Neural cell (in vitro differentiated cells): ENCODE data around the gene ASAP3. TPM values are rescaled to one million over a fixed set of nuclear protein-coding genes. Genes with fewer than 3 reads are reported as not detected.
"Not testable (repeated sequence)": the region's sequence is repeated elsewhere in the genome, so short reads cannot be mapped to it uniquely, and the experiment has no call there.

Experiments
- H2AFZ ChIP-seq: fragments of 200-600, 300-800 bp; sonication (generic), shearing (Covaris generic); 2 replicates; pipeline ENCODE4 v1.6.0; 2014; ENCODE audit warnings: low read depth, mild to moderate bottlenecking, antibody characterized with exemption, low read length, moderate library complexity
- H3F3A ChIP-seq: fragments of 200-600 bp; shearing (Covaris generic); 2 replicates; pipeline ENCODE4 v1.6.1; 2016; ENCODE audit warnings: mild to moderate bottlenecking, moderate library complexity, mixed read lengths, antibody characterized with exemption, low read length; ENCODE audit not compliant: insufficient read depth, poor library complexity, severe bottlenecking
- H3K27ac ChIP-seq: fragments of 200-600, 300-800 bp; sonication (generic), shearing (Covaris generic); 2 replicates; pipeline ENCODE4 v1.5.1; 2014; ENCODE audit warnings: mild to moderate bottlenecking, low read length, moderate library complexity
- H3K27me3 ChIP-seq: fragments of 300-800, 200-600 bp; sonication (generic), shearing (Covaris generic); 2 replicates; pipeline ENCODE4 v1.6.0; 2014; ENCODE audit warnings: mild to moderate bottlenecking, low read depth, low read length, moderate library complexity; ENCODE audit not compliant: insufficient read depth
- H3K36me3 ChIP-seq: fragments of 300-800, 200-600 bp; sonication (generic), shearing (Covaris generic); 2 replicates; pipeline ENCODE4 v1.5.1; 2014; ENCODE audit warnings: mild to moderate bottlenecking, antibody characterized with exemption, low read length, moderate library complexity; ENCODE audit not compliant: insufficient read depth
- H3K4me2 ChIP-seq: fragments of 300-800, 200-600 bp; sonication (generic), shearing (Covaris generic); 2 replicates; pipeline ENCODE4 v1.6.0; 2014; ENCODE audit warnings: mild to moderate bottlenecking, low read length
- H3K4me3 ChIP-seq: fragments of 300-800, 200-600 bp; sonication (generic), shearing (Covaris generic); 2 replicates; pipeline ENCODE4 v1.5.1; 2014; ENCODE audit warnings: mild to moderate bottlenecking, low read length, moderate library complexity
- H3K79me2 ChIP-seq: fragments of 200-600 bp; shearing (Covaris generic); replicated peaks from 2 replicates; pipeline ENCODE4 v1.6.0; 2014; ENCODE audit warnings: mild to moderate bottlenecking, low read length, moderate library complexity; ENCODE audit not compliant: insufficient read depth
- H3K9ac ChIP-seq: fragments of 300-800, 200-600 bp; sonication (generic), shearing (Covaris generic); 2 replicates; pipeline ENCODE4 v1.6.1; 2016; ENCODE audit warnings: mild to moderate bottlenecking, low read length, mixed read lengths
- H3K9me2 ChIP-seq: fragments of 200-600 bp; shearing (Covaris generic); 2 replicates; pipeline ENCODE4 v1.6.1; 2016; ENCODE audit warnings: mild to moderate bottlenecking, low read length, mixed read lengths; ENCODE audit not compliant: insufficient read depth
- H3K9me3 ChIP-seq: fragments of 200-600, 300-800 bp; sonication (generic), shearing (Covaris generic); 2 replicates; pipeline ENCODE4 v1.6.1; 2016; ENCODE audit warnings: mild to moderate bottlenecking, mixed run types, low read length, moderate library complexity, mixed read lengths
- H4K20me1 ChIP-seq: fragments of 200-600 bp; shearing (Covaris generic); 2 replicates; pipeline ENCODE4 v1.6.1; 2016; ENCODE audit warnings: mild to moderate bottlenecking, mixed run types; ENCODE audit not compliant: insufficient read depth
- CTCF ChIP-seq: fragments of 450-650 bp; IDR thresholded peaks from 2 replicates; pipeline ENCODE4 v1.5.1; 2014; ENCODE audit warnings: antibody characterized with exemption, mild to moderate bottlenecking, moderate library complexity; ENCODE audit not compliant: poor library complexity, severe bottlenecking
- EP300 ChIP-seq: fragments of 450-650 bp; conservative IDR thresholded peaks from 2 replicates; pipeline ENCODE4 v1.6.1; 2014; ENCODE audit warnings: antibody characterized with exemption, mild to moderate bottlenecking, moderate library complexity; ENCODE audit not compliant: poor library complexity, severe bottlenecking
- EZH2 ChIP-seq: fragments of 200-600, 300-800 bp; shearing (Covaris generic), sonication (generic); IDR thresholded peaks from 2 replicates; pipeline ENCODE4 v1.6.1; 2014; ENCODE audit warnings: antibody characterized with exemption, low read length, borderline replicate concordance, mild to moderate bottlenecking; ENCODE audit not compliant: insufficient read depth, poor library complexity, severe bottlenecking
- MXI1 ChIP-seq: fragments of 450-650 bp; conservative IDR thresholded peaks from 2 replicates; pipeline ENCODE4 v1.6.1; 2014; ENCODE audit warnings: antibody characterized with exemption, mild to moderate bottlenecking; ENCODE audit not compliant: poor library complexity, severe bottlenecking
- POLR2AphosphoS5 ChIP-seq: IDR thresholded peaks from 2 replicates; pipeline ENCODE4 v1.6.1; 2012
- RAD21 ChIP-seq: fragments of 450-650 bp; conservative IDR thresholded peaks from 2 replicates; pipeline ENCODE4 v1.6.1; 2014; ENCODE audit warnings: antibody characterized with exemption, mild to moderate bottlenecking, moderate library complexity
- REST ChIP-seq: IDR thresholded peaks from 2 replicates; pipeline ENCODE4 v1.6.1; 2012; ENCODE audit warnings: borderline replicate concordance
- SMC3 ChIP-seq: fragments of 450-650 bp; conservative IDR thresholded peaks from 2 replicates; pipeline ENCODE4 v1.6.1; 2014; ENCODE audit warnings: antibody characterized with exemption, mild to moderate bottlenecking, moderate library complexity; ENCODE audit not compliant: poor library complexity
- TAF1 ChIP-seq: IDR thresholded peaks from 2 replicates; pipeline ENCODE4 v1.6.1; 2012; ENCODE audit warnings: low read depth
- polyA plus RNA-seq: library from polyadenylated mRNA; depleted of rRNA; stranded (reverse); fragments of >200 nt; gene quantifications from 2 replicates; pipeline ENCODE4 v1.2.3, GENCODE V29; 2014

The ASAP3 gene
- polyA plus RNA-seq, 1 donor from 2014 or later, result 24.9 TPM

- no peak overlapping the region for H3K9ac ChIP-seq
- no peaks in the 10 kb centered on the region for H3K27me3 ChIP-seq
- no peak overlapping the region for H3K27ac ChIP-seq
- TF ChIP-seq EZH2 (no peak), TAF1 (no peak), EP300 (no peak), POLR2AphosphoS5 (no peak), CTCF (no peak), MXI1 (no peak), RAD21 (no peak), SMC3 (no peak), REST (no peak)
- H3F3A ChIP-seq, result no peaks in the 10 kb centered on the region
- no peak overlapping the region for H3K4me2 ChIP-seq
- no peak overlapping the region for H2AFZ ChIP-seq
- H3K9me3 ChIP-seq, result no peaks in the 10 kb centered on the region
- H3K36me3 ChIP-seq, result no peaks in the 10 kb centered on the region
- no peaks in the 10 kb centered on the region for H4K20me1 ChIP-seq
- H3K4me3 ChIP-seq, result no peak overlapping the region
- H3K79me2 ChIP-seq, result no peaks in the 10 kb centered on the region
- H3K9me2 ChIP-seq, result no peaks in the 10 kb centered on the region
Observed at GRCh38 chr1:23381233-23381885, 102.6 kb downstream of the ASAP3 start.

- Histone ChIP-seq H3K27ac (no peak overlapping the region), H3K4me3 (no peak overlapping the region), H3K27me3 (no peaks in the 10 kb centered on the region), H2AFZ (no peak overlapping the region), H3K36me3 (no peaks in the 10 kb centered on the region), H4K20me1 (no peaks in the 10 kb centered on the region), H3K9me2 (no peaks in the 10 kb centered on the region), H3K4me2 (no peak overlapping the region), H3K79me2 (no peaks in the 10 kb centered on the region), H3K9ac (no peak overlapping the region), H3F3A (no peaks in the 10 kb centered on the region), H3K9me3 (no peaks in the 10 kb centered on the region)
- TF ChIP-seq CTCF (no peak), POLR2AphosphoS5 (no peak), EP300 (no peak), RAD21 (no peak), TAF1 (no peak), REST (no peak), MXI1 (no peak), EZH2 (no peak)
Observed at GRCh38 chr1:23380719-23381118, 103.3 kb downstream of the ASAP3 start.

GRCh38 chr1:23380236-23380635 lies 103.7 kb downstream of the ASAP3 start:
- H3K4me2 ChIP-seq, H3K9me3 ChIP-seq, H3K79me2 ChIP-seq, H3K27me3 ChIP-seq, H3K9me2 ChIP-seq, H3K4me3 ChIP-seq, H4K20me1 ChIP-seq, H3F3A ChIP-seq, H3K9ac ChIP-seq, H3K36me3 ChIP-seq, H3K27ac ChIP-seq, H2AFZ ChIP-seq: not testable (repeated sequence)
